HG02884 (cell line): ENCODE data around the gene KRT78.
"Not testable (repeated sequence)": the region's sequence is repeated elsewhere in the genome, so short reads cannot be mapped to it uniquely, and the experiment has no call there.

ENCODE experiments used
- ATAC-seq: cut with Tn5 transposase; IDR thresholded peaks from one replicate; pipeline ENCODE4 v1.9.1; 2021; ENCODE audit warnings: mild to moderate bottlenecking, moderate library complexity; ENCODE audit not compliant: unreplicated experiment

Gene KRT78

DNA sequence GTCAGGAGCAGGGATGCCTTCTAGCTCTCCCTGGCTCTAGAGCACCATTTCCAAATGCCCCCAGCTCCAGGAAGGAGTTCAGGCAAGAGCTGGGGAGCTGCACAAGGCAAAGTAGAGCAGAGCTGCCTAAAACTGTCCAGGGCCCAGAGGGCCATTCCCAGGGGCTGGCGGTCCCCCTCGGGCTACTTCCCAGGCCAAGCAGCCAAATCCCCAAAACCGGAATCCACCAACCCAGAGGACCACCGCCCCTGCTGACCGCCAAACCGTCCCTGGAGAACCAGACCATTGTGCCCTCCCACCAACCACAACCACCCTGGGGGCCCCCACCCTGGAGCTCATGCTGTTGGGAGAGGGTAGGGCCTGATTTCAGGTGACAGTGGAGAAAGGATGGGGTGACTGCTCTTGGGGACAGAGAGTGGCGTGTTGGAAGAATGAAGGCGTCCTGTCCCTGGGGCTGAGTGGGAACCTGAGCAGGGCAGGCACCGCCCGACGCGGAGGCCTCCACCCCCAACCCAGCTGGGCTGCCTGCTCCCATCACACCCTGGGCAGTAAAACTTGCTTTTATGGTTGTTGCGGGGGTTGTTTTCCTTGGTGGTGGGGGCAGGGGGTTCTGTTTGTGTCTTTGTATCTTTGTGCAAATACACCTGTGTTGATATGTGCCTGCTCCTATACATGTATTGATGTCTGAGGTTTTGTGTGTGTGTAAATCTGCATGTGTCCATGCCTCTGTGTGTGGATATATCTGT is 24.0 kb upstream of the KRT78 start:
- no peak for ATAC-seq

DNA sequence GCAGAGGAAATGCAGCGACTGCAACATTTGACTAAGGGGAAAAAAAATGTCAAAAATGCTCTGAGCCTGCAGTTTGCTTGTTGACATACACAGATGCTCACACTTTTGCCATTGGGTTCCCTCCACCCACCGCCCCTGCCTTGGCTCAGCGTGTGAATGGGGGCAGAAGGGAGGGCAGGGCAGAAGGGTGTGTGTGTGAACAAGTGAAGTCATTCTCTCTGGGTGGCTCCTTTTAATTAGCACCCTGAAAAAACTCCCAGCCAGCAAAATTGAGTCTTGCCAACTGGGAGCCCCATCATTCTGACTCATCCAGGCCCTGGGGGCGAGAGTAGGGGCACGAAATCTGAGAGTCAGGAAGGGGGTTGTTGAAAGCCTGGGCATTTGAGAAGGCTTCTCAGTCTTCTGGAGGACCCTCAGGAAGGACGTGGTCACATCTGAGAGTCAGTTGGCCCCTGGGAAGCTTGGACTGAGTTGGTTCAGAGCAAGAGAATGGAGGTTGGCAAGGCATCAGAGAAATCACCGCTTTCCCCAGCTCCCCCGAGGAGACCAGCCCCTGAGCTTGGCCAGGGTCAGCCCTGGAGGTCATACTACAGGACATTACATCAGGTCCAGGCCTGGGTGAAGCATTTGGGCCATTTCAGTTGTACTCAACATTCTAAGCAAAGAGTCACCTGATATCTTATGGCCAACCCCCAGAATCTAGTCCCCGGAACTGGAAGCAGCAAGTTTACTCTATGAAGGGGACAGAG is 22.7 kb upstream of the KRT78 start:
- no peak for ATAC-seq

DNA sequence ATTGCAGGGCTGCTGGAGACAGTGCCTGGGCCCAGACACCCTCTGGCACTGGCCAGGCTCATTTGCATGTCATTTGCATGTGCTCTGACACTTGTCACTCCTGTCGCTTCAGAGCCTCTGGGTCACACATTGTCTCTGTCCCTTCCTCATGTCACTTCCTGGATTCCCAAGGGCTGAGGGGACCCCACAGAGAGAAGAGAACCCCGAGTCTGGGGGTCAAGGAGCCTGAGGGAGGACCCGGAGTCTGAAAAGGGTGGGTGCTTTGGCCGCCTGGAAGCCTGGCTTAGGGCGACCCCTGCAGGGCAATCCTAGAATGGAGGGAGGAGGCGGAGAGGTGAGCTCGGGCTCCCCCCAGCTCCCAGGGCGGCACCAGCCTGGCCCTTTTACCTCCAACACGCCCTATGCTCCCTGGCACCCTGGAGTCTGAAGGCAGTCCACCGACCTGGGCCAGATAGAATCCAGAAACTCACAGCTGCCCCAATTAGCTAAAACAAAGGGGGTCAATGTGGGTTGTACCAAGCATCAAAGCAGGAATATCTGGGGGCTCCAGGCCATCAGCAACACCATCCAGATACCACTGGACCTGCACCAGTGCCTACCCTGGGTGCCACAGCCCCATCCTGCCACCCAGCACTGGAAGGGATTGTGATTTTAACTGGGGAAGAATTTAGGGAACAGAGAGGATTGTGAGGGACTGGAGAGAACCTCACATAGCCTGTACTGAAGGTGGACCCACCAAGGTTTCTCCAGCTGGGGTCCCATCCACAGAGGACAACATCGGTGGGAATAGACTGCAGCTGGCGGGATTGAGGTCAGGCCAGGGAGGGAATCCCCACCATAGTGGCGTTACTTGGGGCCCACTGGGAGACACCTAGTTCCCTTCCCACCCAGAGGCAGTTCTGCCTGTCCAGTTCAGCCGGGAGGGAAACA is 21.8 kb upstream of the KRT78 start:
- ATAC-seq: peak; percentile 56

- no peak for ATAC-seq
Measured at GRCh38 chr12:52867642-52868041, 18.8 kb upstream of the KRT78 start.

- no peak for ATAC-seq
Measured at GRCh38 chr12:52867152-52867551, 18.4 kb upstream of the KRT78 start.

- ATAC-seq: no peak
Measured at GRCh38 chr12:52865090-52865944, 16.5 kb upstream of the KRT78 start.

DNA sequence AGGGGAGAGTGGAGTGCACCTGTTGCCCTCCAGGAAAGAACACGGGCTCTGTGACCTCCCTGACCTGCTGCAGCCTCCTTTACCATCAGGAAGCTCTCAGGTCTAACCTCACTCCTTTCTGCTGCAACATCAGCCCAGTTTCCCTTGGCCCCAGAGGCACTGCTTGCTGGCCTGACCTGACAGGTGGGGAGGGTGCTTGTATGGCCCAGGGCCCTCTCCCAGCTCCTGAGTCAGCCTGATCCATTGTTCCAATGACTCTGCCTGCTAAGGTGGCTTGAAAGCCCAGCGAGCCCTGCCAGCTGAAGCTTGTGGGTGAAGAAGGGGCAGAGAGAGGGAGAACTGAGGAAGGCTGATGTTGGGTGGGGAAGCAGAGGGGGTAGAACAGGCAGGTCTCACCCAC is 13.2 kb upstream of the KRT78 start:
- ATAC-seq: no peak

- no peak for ATAC-seq
Measured at GRCh38 chr12:52861511-52861910, 12.7 kb upstream of the KRT78 start.

DNA sequence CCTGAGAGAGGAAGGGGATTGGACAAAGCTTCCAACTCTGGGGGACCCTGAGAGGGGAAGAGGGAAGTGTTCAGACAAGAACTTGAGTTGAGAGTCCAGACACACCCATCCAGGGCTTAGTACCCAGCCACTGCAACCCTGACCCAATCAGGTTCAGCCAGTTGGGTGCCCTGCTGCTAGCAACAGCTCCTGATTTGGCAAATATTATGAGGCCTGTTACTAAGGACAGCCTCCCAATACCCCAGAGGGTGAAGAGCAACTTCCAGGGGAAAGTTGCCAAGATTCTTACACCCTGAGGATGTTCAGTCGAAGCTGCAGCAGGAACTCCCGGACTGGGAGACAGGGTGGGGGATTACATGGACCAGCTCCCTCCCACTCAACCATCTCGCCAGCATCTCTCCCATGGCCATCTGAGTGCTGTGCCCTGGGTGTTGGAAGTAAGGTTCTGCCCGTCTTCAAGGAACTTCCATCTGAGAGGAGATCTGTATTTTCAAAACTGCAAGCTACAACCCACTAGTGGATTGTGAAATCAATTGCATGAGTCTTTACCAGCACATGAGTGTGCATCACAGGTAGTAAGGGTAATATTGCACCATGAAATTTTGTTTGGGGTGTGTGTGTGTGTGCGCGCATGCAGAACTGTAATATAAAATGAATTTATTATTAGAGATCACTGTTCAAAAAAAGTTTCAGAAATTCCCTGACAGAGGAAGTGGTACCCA is 11.5 kb upstream of the KRT78 start:
- ATAC-seq: no peak

DNA sequence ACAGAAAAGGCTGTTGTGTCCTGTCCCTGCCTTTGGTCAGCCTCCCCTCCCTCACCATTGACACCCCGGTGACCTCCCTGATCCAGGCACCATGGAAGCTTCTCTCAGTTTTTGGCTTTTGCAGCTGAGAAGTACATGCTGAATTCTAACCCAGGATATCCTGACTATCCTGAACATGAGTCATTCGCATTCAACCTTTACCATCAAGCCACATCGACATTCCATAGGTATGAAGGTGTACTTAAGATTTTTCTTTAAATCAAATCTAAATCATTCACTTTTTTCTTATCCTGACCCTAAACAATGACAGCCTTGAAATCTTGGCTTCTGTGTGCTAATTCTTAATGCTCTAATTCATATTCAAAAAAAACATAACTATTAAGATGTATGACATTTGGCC is 8.7 kb upstream of the KRT78 start:
- no peak for ATAC-seq

GRCh38 chr12:52856787-52857186 is 8.0 kb upstream of the KRT78 start:
- ATAC-seq: no peak

DNA sequence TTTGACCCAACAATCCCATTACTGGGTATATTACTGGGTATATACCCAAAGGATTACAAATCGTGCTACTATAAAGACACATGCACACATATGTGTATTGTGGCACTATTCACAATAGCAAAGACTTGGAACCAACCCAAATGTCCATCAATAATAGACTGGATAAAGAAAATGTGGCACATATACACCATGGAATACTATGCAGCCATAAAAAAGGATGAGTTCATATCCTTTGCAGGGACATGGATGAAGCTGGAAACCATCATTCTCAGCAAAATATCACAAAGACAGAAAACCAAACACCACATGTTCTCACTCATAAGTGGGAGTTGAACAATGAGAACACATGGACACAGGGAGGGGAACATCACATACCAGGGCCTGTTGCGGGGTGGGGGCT is 7.3 kb upstream of the KRT78 start:
- ATAC-seq: not testable (repeated sequence)

- ATAC-seq: no peak
Measured at GRCh38 chr12:52851787-52852186, 3.0 kb upstream of the KRT78 start.

DNA sequence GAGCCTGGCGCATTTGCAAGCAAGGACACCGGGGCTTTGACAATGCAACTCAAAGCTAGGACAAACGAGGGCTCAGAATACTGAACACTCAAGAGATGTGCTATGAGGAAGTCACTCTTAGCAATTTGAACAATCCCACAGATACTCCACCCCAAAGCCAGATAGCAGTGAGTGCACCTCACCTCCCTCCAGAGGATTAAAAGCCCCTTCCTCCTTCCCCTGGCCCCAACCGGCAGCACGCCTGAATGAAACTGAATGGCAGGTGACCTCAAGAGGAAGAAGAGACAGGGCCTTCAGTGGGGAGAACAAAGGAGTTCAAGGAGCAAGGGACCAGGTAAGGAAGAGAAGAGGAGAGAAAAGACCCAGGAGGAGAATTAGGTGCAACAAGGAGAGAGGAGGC is 1.9 kb upstream of the KRT78 start:
- no peak for ATAC-seq

DNA sequence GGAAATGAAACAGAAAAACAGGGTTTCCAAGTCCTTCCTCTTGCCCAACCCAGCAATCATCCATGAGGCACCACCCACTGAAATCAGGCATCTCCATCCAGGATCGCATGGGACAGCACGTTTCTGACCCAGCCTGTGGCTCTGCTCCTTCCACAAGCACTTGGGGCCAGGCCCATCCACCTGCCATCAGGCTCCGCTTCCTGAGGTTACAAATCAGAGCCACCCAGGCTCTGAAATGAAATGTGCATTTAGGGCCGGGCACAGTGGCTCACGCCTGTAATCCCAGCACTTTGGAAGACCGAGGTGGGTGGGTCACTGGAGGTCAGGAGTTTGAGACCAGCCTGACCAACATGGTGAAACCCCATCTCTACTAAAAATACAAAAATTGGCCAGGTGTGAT is 717 bp upstream of the KRT78 start:
- ATAC-seq: no peak

DNA sequence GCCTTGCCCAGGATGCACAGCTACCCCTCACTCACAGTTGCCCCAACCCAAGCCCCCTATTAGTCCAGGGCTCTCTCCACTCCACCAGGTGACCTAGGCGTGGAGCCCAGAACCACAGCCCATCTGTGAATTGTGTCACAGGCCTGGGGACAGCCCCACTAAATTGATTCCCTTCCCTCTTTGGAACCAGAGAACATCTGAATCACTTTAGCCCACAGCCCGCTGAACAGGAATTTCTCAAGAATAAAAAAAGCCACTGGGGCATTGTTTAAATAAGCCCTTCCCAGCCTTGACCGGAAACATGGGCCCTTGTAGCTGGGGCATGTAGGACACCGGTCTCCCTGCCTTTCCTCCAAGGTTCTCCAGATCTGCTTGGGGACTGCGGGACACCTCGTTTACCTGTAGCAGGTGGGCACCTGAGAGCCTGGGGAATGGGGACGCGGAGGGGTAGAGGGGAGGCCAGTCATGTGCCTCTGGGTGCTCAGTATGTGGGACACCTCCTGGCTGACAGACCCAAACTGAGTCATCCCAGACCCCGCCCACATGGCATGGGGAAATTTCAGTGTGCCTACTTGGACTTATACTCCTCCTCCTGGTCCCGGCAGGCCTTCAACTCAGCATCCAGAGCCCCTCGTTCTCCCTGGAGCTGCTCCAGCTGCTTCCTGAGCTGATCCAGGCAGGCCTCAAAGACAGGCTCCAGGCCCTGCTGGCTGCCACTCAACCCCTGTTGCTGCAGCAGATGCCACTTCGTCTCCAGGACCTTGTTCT is 1.3 kb downstream of the KRT78 start:
- no peak for ATAC-seq

DNA sequence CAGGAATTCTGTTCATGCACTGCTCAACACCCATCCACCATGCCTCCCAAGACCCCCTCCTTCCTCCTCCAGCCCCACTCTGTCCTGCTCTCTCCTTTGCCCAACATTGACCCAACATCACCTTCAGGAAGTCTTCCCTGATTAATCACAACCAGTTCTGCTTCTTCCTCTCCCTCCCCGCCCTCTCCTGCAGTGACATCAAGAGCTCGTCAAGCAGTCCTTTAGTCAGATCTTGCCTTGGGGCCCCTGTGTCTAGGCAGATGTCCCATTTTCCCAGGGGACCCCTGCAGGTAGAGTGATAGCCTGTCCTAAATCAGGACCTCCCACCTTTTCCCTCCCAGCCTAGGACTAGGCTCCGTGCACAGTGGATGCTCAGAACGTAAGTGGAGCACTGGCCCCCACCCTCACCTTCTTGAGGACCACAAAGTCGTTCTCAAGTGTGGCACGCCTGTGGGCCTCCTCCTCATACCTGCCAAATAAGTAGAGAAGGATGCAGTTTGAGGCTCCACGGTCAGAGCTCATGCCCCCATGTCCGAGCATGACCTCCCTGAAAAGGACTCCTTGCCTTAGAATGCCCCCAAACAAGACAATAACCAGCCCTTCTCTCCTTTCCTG is 2.3 kb downstream of the KRT78 start:
- no peak for ATAC-seq

GRCh38 chr12:52845946-52846345 is 2.8 kb downstream of the KRT78 start:
- ATAC-seq: no peak

DNA sequence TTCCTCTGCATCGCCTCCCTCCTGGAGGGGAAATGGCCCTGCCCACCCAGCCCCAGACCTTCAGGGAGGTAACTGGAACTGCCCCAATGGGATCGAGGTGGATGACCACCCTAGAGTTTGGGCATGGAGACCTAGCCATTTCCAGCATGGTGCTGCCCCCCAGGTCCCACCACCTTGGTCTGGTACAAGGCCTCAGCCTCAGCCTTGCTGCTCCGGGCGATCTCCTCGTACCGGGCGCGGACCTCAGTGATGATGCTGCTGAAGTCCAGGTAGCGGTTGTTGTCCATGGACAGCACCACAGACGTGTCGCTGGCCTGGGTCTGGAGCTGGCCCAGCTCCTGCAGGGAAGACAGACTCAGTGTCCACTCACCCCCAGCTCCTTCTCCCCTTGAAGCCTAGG is 4.4 kb downstream of the KRT78 start:
- no peak for ATAC-seq
